DOHH2 (cell line): ENCODE data around the gene PARD6B.

Experiments used
- H3F3A ChIP-seq: fragments of 200-600 bp; sonication (generic), shearing (Covaris generic); 2 replicates; pipeline ENCODE4 v1.6.0; 2016; ENCODE audit warnings: antibody characterized with exemption, mild to moderate bottlenecking; ENCODE audit not compliant: control insufficient read depth, insufficient read depth
- H3K27ac ChIP-seq: fragments of 200-600 bp; sonication (generic); 2 replicates; pipeline ENCODE4 v1.5.1; 2014; ENCODE audit warnings: low read depth, mild to moderate bottlenecking, low read length, moderate library complexity
- H3K27me3 ChIP-seq: fragments of 200-600 bp; sonication (generic); 2 replicates; pipeline ENCODE4 v1.6.1; 2014; ENCODE audit warnings: mild to moderate bottlenecking, low read length, mixed read lengths; ENCODE audit not compliant: control insufficient read depth
- H3K36me3 ChIP-seq: fragments of 200-600 bp; sonication (generic); 2 replicates; pipeline ENCODE4 v1.6.1; 2014; ENCODE audit warnings: mild to moderate bottlenecking, low read length, moderate library complexity, mixed read lengths; ENCODE audit not compliant: control insufficient read depth
- H3K4me1 ChIP-seq: fragments of 200-600 bp; sonication (generic); 2 replicates; pipeline ENCODE4 v1.6.1; 2014; ENCODE audit warnings: mild to moderate bottlenecking, low read length, mixed read lengths; ENCODE audit not compliant: control insufficient read depth
- H3K4me2 ChIP-seq: fragments of 200-600 bp; sonication (generic); 2 replicates; pipeline ENCODE4 v1.6.0; 2014; ENCODE audit warnings: mild to moderate bottlenecking, low read length, moderate library complexity
- H3K4me3 ChIP-seq: fragments of 200-600 bp; sonication (generic); 2 replicates; pipeline ENCODE4 v1.5.1; 2014; ENCODE audit warnings: mild to moderate bottlenecking, low read length, mixed read lengths
- H3K79me2 ChIP-seq: fragments of 200-600 bp; sonication (generic); 2 replicates; pipeline ENCODE4 v1.6.1; 2014; ENCODE audit warnings: mild to moderate bottlenecking, low read length, mixed read lengths; ENCODE audit not compliant: control insufficient read depth
- H3K9me2 ChIP-seq: fragments of 200-600 bp; sonication (generic); replicated peaks from 2 replicates; pipeline ENCODE4 v1.6.1; 2014; ENCODE audit warnings: mild to moderate bottlenecking, low read length, mixed read lengths; ENCODE audit not compliant: control insufficient read depth
- H3K9me3 ChIP-seq: fragments of 200-600 bp; sonication (generic); 2 replicates; pipeline ENCODE4 v1.6.1; 2014; ENCODE audit warnings: antibody characterized with exemption, low read length, mixed read lengths; ENCODE audit not compliant: control insufficient read depth, insufficient read depth
- H4K20me1 ChIP-seq: fragments of 200-600 bp; sonication (generic); 2 replicates; pipeline ENCODE4 v1.6.0; 2014; ENCODE audit warnings: low read depth, mild to moderate bottlenecking, antibody characterized with exemption, low read length, moderate library complexity; ENCODE audit not compliant: control insufficient read depth, insufficient read depth
- CTCF ChIP-seq: fragments of 200-600 bp; sonication (generic); IDR thresholded peaks from one replicate; pipeline ENCODE4 v1.5.1; 2014; ENCODE audit warnings: antibody characterized with exemption, mild to moderate bottlenecking, low read depth, low read length; ENCODE audit not compliant: poor library complexity, severe bottlenecking
- EZH2phosphoT487 ChIP-seq: fragments of 200-600 bp; sonication (generic); IDR thresholded peaks from 2 replicates; pipeline ENCODE4 v1.6.1; 2017; ENCODE audit warnings: borderline replicate concordance, mild to moderate bottlenecking, antibody characterized with exemption, low read length, moderate library complexity, mixed read lengths

The PARD6B gene

GRCh38 chr20:50737352-50737751, 6.0 kb downstream of the PARD6B start:
- H3K4me2 ChIP-seq = no peak overlapping the region
- no peaks in the 10 kb centered on the region for H4K20me1 ChIP-seq
- H3F3A ChIP-seq = no peaks in the 10 kb centered on the region; the same call in 1 of the 2 replicates
- TF ChIP-seq EZH2phosphoT487 = no peak
- no peak for TF ChIP-seq CTCF
- H3K4me3 ChIP-seq = no peak overlapping the region
- no peaks in the 10 kb centered on the region for H3K9me3 ChIP-seq
- H3K4me1 ChIP-seq = peaks cover 10% of the 10 kb centered on the region
- H3K36me3 ChIP-seq = peaks cover 7% of the 10 kb centered on the region; the same call in 1 of the 2 replicates
- H3K27me3 ChIP-seq = no peaks in the 10 kb centered on the region
- H3K27ac ChIP-seq = no peak overlapping the region
- H3K79me2 ChIP-seq = peaks cover 53% of the 10 kb centered on the region
- H3K9me2 ChIP-seq = no peaks in the 10 kb centered on the region

- Histone ChIP-seq H3K4me2 (no peak overlapping the region), H3F3A (no peaks in the 10 kb centered on the region; the same call in 1 of the 2 replicates), H3K4me3 (no peak overlapping the region), H3K4me1 (no peaks in the 10 kb centered on the region), H3K9me3 (no peaks in the 10 kb centered on the region), H3K27me3 (no peaks in the 10 kb centered on the region), H3K27ac (no peak overlapping the region), H4K20me1 (0 out of 2 replicates have a peak, but pooled peaks cover 4% of the 10 kb centered on the region), H3K9me2 (no peaks in the 10 kb centered on the region), H3K79me2 (peaks cover 14% of the 10 kb centered on the region; the same call in 1 of the 2 replicates), H3K36me3 (peaks cover 7% of the 10 kb centered on the region; the same call in 1 of the 2 replicates)
- TF ChIP-seq EZH2phosphoT487 (no peak), CTCF (no peak)
These were observed 11.7 kb downstream of the PARD6B start for GRCh38 chr20:50743087-50743486.

- Histone ChIP-seq H3K36me3 (peaks cover 4% of the 10 kb centered on the region; the same call in 1 of the 2 replicates), H3K79me2 (peaks cover 14% of the 10 kb centered on the region; the same call in 1 of the 2 replicates), H3K4me3 (no peak overlapping the region), H3K27me3 (no peaks in the 10 kb centered on the region), H3K4me1 (no peaks in the 10 kb centered on the region), H3F3A (no peaks in the 10 kb centered on the region; the same call in 1 of the 2 replicates), H3K4me2 (no peak overlapping the region), H3K27ac (no peak overlapping the region), H3K9me3 (no peaks in the 10 kb centered on the region), H3K9me2 (no peaks in the 10 kb centered on the region), H4K20me1 (0 out of 2 replicates have a peak, but pooled peaks cover 4% of the 10 kb centered on the region)
- TF ChIP-seq CTCF (no peak), EZH2phosphoT487 (no peak)
These were observed 12.9 kb downstream of the PARD6B start for GRCh38 chr20:50744143-50744792.
